ENCODE data around the gene UBAC2.

UBAC2 gene

GRCh38 chr13:99344610-99345208 is 144.1 kb downstream of the UBAC2 start:
- H3K4me3 ChIP-seq (ENCODE audit: control insufficient read depth, low read depth, low read length): no peak overlapping the region
- no peak for TF ChIP-seq CTCF (IDR thresholded peaks at IDR 0.05; ENCODE audit: control insufficient read depth, insufficient read depth, low read depth, low read length, missing control alignments)
- DNase-seq (ENCODE audit: low read depth): no peak

- TF ChIP-seq CTCF (IDR thresholded peaks at IDR 0.05; ENCODE audit: control insufficient read depth, insufficient read depth, low read depth, low read length, missing control alignments): no peak
- no peak overlapping the region for H3K4me3 ChIP-seq (ENCODE audit: control insufficient read depth, low read depth, low read length)
- DNase-seq (ENCODE audit: low read depth): no peak
Measured at GRCh38 chr13:99345345-99345744, 144.7 kb downstream of the UBAC2 start.

- no peak overlapping the region for H3K4me3 ChIP-seq (ENCODE audit: control insufficient read depth, low read depth, low read length)
- no peak for DNase-seq (ENCODE audit: low read depth)
Measured at GRCh38 chr13:99346335-99347042, 145.8 kb downstream of the UBAC2 start.

GRCh38 chr13:99347335-99347878 is 146.8 kb downstream of the UBAC2 start:
- H3K4me3 ChIP-seq (ENCODE audit: control insufficient read depth, low read depth, low read length): no peak overlapping the region
- DNase-seq (ENCODE audit: low read depth): no peak
- TF ChIP-seq CTCF (IDR thresholded peaks at IDR 0.05; ENCODE audit: control insufficient read depth, insufficient read depth, low read depth, low read length, missing control alignments): no peak

More at GRCh38 chr13:99346335-99347042, 145.8 kb downstream of the UBAC2 start:
- no peak for TF ChIP-seq CTCF (IDR thresholded peaks at IDR 0.05; ENCODE audit: control insufficient read depth, insufficient read depth, low read depth, low read length, missing control alignments)

- no peak for DNase-seq (ENCODE audit: low read depth)
- TF ChIP-seq CTCF (IDR thresholded peaks at IDR 0.05; ENCODE audit: control insufficient read depth, insufficient read depth, low read depth, low read length, missing control alignments): no peak
- H3K4me3 ChIP-seq (ENCODE audit: control insufficient read depth, low read depth, low read length): no peak overlapping the region
Measured at GRCh38 chr13:99347911-99348451, 147.3 kb downstream of the UBAC2 start.

- TF ChIP-seq CTCF (IDR thresholded peaks at IDR 0.05; ENCODE audit: control insufficient read depth, insufficient read depth, low read depth, low read length, missing control alignments): no peak
- H3K4me3 ChIP-seq (ENCODE audit: control insufficient read depth, low read depth, low read length): no peak overlapping the region
- no peak for DNase-seq (ENCODE audit: low read depth)
Measured at GRCh38 chr13:99350191-99350590, 149.5 kb downstream of the UBAC2 start.

Data from AG09309 (cell line).